ENCODE data around the gene URAD.

DNA sequence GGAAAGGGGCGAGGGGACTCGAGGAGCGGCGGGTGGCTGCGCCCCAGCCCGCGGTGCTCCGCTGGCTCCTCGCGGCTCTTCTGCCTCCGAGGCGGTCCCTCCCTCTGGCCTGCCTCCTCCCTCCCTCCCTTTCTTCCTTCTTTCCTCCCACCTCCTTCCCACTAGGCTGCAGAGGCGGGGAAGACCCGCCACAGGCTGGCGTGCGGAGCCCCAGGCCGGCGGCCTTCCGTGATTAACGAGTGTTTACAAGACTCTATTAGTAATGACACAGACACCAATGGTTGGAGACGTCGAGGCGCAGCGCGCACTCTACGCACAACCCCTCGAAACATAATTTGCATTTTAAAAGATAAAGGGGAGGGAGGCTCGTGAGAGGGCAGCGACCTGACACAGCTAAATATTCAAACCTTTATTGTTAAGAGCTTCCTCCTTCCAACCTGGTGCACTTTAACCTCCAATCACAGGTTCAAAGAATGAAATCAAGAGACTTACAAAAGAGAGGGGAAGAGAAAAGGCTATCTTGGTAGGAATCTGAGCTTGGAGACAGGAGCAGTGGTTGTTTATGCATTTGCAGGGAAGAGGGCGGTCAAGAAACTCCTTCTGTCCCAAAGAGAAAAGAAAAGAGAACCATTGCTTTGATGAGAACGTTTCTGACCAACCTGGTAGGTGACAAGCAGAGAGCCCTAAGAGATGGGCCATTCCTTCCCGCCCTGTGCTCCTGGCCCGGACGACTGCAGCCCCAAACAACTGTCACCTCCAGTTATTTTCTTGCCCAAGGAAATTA is 19.2 kb downstream of the URAD start, which contains the start of gene CDX2:
- no peak for TF ChIP-seq POLR2A (IDR thresholded peaks at IDR 0.05; ENCODE audit: low read depth, low read length)
- no peak for TF ChIP-seq POLR2AphosphoS5 (IDR thresholded peaks at IDR 0.05; ENCODE audit: low read depth, low read length)
- TF ChIP-seq TAF1 (IDR thresholded peaks at IDR 0.05; ENCODE audit: low read depth, low read length), result no peak
- TF ChIP-seq PAX5 (IDR thresholded peaks at IDR 0.05; ENCODE audit: insufficient read depth, low read length, severe bottlenecking), result no peak
- no peak for TF ChIP-seq SPI1 (IDR thresholded peaks at IDR 0.05; ENCODE audit: low read depth, low read length)
